MM.1S (cell line): Measurements from ENCODE around the gene RAB31.
"Not testable (repeated sequence)": the region's sequence is repeated elsewhere in the genome, so short reads cannot be mapped to it uniquely, and the experiment has no call there.

ENCODE experiments used
- DNase-seq: peaks from one replicate; pipeline ENCODE4 v3.0.0-alpha.2; 2015
- H2AFZ ChIP-seq: fragments of 300-600 bp; sonication (generic); 2 replicates; pipeline ENCODE4 v1.6.0; 2016; ENCODE audit warnings: antibody characterized with exemption, low read length
- H3F3A ChIP-seq: fragments of 300-600 bp; sonication (generic); 2 replicates; pipeline ENCODE4 v1.6.1; 2016; ENCODE audit warnings: mild to moderate bottlenecking, antibody characterized with exemption, low read length, moderate library complexity, mixed read lengths; ENCODE audit not compliant: insufficient read depth
- H3K27ac ChIP-seq: fragments of 300-600 bp; sonication (generic); 2 replicates; pipeline ENCODE4 v1.5.1; 2016; ENCODE audit warnings: mild to moderate bottlenecking, low read length
- H3K27me3 ChIP-seq: fragments of 300-600 bp; sonication (generic); replicated peaks from 2 replicates; pipeline ENCODE4 v1.6.0; 2016; ENCODE audit warnings: low read length; ENCODE audit not compliant: insufficient read depth
- H3K36me3 ChIP-seq: fragments of 300-600 bp; sonication (generic); replicated peaks from 2 replicates; pipeline ENCODE4 v1.6.1; 2016; ENCODE audit warnings: mild to moderate bottlenecking, low read length, mixed read lengths; ENCODE audit not compliant: insufficient read depth
- H3K4me1 ChIP-seq: fragments of 300-600 bp; sonication (generic); 2 replicates; pipeline ENCODE4 v1.6.1; 2016; ENCODE audit warnings: low read length, mixed read lengths
- H3K4me2 ChIP-seq: fragments of 300-600 bp; sonication (generic); 2 replicates; pipeline ENCODE4 v1.6.0; 2016; ENCODE audit warnings: low read depth, low read length
- H3K4me3 ChIP-seq: fragments of 300-600 bp; sonication (generic); 2 replicates; pipeline ENCODE4 v1.5.1; 2016; ENCODE audit warnings: low read length, mixed read lengths
- H3K79me2 ChIP-seq: fragments of 300-600 bp; sonication (generic); 2 replicates; pipeline ENCODE4 v1.6.1; 2016; ENCODE audit warnings: mixed run types, low read length, mixed read lengths
- H3K9ac ChIP-seq: fragments of 300-600 bp; sonication (generic); 2 replicates; pipeline ENCODE4 v1.6.1; 2016; ENCODE audit warnings: low read length, mixed read lengths
- H3K9me2 ChIP-seq: fragments of 300-600 bp; sonication (generic); replicated peaks from 2 replicates; pipeline ENCODE4 v1.6.1; 2016; ENCODE audit warnings: mild to moderate bottlenecking, low read length, mixed read lengths; ENCODE audit not compliant: insufficient read depth
- H3K9me3 ChIP-seq: fragments of 300-600 bp; sonication (generic); replicated peaks from 2 replicates; pipeline ENCODE4 v1.6.1; 2016; ENCODE audit warnings: mild to moderate bottlenecking, low read length, mixed read lengths; ENCODE audit not compliant: insufficient read depth
- H4K20me1 ChIP-seq: fragments of 300-600 bp; sonication (generic); 2 replicates; pipeline ENCODE4 v1.6.1; 2016; ENCODE audit warnings: mild to moderate bottlenecking, low read length, moderate library complexity, mixed read lengths; ENCODE audit not compliant: insufficient read depth
- EZH2 ChIP-seq: fragments of 300-600 bp; sonication (generic); optimal IDR thresholded peaks from 2 replicates; pipeline ENCODE3; 2017; ENCODE audit warnings: low read depth, mild to moderate bottlenecking, antibody characterized with exemption, low read length, mixed read lengths
- EZH2phosphoT487 ChIP-seq: fragments of 300-600 bp; sonication (generic); IDR thresholded peaks from 2 replicates; pipeline ENCODE4 v1.6.1; 2018; ENCODE audit warnings: antibody characterized with exemption, low read length
- TF ChIP-seq, protein P1 (sequence below): fragments of 300-600 bp; sonication (generic); IDR thresholded peaks from 2 replicates; pipeline ENCODE4 v1.5.1; 2016; ENCODE audit warnings: antibody characterized with exemption, low read length, mixed read lengths

RAB31 gene

DNA sequence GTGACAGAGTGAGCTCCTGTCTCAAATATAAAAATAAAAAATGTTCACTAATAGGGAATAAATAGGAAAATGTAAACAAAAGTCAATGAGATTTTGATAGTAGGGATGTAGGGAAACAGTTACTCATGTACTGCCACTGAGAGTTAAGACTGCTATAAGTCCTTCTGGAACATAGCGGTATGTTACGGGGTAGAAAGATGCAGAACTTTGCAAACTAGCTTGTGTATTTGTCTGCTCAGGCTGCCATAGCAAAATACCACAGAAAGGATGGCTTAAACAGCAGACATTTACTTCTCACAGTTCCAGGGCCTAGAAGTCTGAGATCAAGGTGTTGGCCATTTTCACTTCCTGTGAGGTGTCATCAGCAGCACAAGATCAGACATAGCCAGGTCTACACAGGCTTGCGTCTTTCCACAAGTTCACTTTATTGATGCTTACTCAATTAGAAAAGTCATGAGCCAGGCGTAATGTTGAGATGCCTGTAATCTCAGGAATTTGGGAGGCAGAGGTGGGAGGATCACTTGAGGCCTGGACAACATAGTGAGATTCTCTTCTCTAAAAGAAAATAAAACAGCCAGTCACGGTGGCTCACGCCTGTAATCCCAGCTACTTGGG is 186.5 kb downstream of the RAB31 start:
- no peaks in the 10 kb centered on the region for H3K79me2 ChIP-seq
- no peak overlapping the region for H3K4me3 ChIP-seq
- H3K9me3 ChIP-seq: no peaks in the 10 kb centered on the region
- no peaks in the 10 kb centered on the region for H3K27me3 ChIP-seq
- no peaks in the 10 kb centered on the region for H4K20me1 ChIP-seq
- TF ChIP-seq, protein P1, sequence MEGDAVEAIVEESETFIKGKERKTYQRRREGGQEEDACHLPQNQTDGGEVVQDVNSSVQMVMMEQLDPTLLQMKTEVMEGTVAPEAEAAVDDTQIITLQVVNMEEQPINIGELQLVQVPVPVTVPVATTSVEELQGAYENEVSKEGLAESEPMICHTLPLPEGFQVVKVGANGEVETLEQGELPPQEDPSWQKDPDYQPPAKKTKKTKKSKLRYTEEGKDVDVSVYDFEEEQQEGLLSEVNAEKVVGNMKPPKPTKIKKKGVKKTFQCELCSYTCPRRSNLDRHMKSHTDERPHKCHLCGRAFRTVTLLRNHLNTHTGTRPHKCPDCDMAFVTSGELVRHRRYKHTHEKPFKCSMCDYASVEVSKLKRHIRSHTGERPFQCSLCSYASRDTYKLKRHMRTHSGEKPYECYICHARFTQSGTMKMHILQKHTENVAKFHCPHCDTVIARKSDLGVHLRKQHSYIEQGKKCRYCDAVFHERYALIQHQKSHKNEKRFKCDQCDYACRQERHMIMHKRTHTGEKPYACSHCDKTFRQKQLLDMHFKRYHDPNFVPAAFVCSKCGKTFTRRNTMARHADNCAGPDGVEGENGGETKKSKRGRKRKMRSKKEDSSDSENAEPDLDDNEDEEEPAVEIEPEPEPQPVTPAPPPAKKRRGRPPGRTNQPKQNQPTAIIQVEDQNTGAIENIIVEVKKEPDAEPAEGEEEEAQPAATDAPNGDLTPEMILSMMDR: no peak
- TF ChIP-seq EZH2phosphoT487 (no peak), EZH2 (no peak)
- no peaks in the 10 kb centered on the region for H3K36me3 ChIP-seq
- H2AFZ ChIP-seq: 0 out of 2 replicates have a peak overlapping the region, but pooled peaks have one; percentile 35
- no peaks in the 10 kb centered on the region for H3K4me1 ChIP-seq
- DNase-seq: no peak
- no peak overlapping the region for H3K4me2 ChIP-seq
- no peak overlapping the region for H3K27ac ChIP-seq
- no peak overlapping the region for H3K9ac ChIP-seq
- no peaks in the 10 kb centered on the region for H3F3A ChIP-seq
- no peaks in the 10 kb centered on the region for H3K9me2 ChIP-seq

DNA sequence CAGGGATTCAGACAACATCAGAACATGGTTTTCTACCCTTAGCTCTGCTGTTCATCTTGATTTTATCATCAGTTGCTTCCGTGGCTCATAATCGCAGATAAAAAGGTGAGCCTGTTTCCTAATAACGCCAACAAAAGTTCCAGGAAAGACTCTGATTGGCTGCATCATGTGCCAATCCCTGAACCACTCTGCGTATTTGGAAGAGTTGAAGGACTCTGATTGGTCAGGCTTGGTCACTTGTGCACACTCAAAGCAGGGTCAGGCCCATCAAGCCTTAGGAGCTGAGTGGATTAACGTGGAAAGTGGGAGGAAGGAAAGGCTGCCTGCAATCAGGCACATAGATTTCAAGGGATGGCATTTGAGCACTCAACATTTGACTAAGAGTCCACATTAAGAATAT is 189.0 kb downstream of the RAB31 start:
- Histone ChIP-seq H3K9me2 (no peaks in the 10 kb centered on the region), H3F3A (no peaks in the 10 kb centered on the region), H3K27ac (no peak overlapping the region), H3K4me3 (no peak overlapping the region), H3K79me2 (no peaks in the 10 kb centered on the region), H3K4me2 (no peak overlapping the region), H3K36me3 (no peaks in the 10 kb centered on the region), H4K20me1 (no peaks in the 10 kb centered on the region), H3K27me3 (no peaks in the 10 kb centered on the region), H3K9ac (no peak overlapping the region), H3K9me3 (no peaks in the 10 kb centered on the region), H3K4me1 (no peaks in the 10 kb centered on the region), H2AFZ (no peak overlapping the region)
- TF ChIP-seq EZH2: no peak
- no peak for TF ChIP-seq EZH2phosphoT487
- TF ChIP-seq, protein P1: no peak
- DNase-seq: no peak

DNA sequence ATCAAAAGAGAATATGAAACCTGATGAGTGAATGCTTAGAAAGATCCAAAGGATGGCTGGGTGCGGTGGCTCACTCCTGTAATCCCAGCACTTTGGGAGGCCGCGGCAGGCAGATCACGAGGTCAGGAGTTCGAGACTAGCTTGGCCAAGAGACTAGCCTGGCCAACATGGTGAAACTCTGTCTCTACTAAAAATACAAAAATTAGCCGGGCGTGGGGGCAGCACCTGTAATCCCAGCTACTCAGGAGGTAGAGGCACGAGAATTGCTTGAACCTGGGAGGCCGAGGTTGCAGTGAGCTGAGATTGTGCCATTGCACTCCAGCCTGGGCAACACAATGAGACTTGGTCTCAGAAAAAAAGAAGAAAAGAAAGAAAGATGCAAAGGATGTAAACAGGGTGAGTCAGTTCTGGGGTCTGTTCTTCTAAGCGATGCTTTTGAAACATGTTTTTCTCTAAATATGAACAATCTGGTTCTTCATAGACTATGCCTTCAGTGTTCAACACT is 189.7 kb downstream of the RAB31 start:
- not testable (repeated sequence) for H3K4me1 ChIP-seq, H3K9me3 ChIP-seq, H3K9me2 ChIP-seq, DNase-seq, H3K79me2 ChIP-seq, H3K36me3 ChIP-seq, H3K27me3 ChIP-seq, H3F3A ChIP-seq, H3K9ac ChIP-seq, H3K27ac ChIP-seq, H3K4me3 ChIP-seq, H4K20me1 ChIP-seq, H2AFZ ChIP-seq, H3K4me2 ChIP-seq

DNA sequence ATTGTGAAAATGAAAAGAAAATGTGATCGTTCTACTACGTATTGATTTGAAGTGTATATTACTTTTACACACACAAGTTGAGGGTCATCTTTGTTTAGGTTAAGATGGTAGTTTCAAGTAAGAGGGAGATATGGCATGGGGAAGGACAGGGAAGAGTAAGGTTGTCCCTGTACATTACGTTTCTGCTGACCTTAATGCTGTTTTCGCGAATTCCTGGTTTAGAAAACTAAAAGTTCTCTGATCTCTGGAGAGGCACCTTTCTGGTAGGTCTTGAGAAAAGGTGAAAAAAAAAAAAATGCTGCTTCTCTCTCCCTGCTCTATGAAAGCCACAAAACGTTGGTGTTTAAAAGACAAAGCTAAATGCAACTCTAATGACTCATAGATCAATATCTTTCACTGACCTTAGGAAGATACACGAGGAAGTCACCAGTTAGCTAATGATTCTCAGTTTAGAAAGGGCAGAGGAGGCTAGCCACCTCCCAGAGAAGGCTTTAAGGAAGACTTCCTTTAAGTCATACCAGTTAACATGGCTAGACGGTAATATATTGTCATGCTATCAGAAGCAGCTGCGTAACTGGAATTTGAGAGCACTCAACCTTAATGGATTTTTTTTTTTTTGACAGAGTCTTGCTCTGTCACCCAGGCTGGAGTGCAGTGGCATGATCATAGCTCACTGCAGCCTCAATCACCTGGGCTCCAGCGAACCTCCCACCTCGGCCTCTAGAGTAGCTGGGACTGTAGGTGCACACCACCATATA is 190.9 kb downstream of the RAB31 start:
- Histone ChIP-seq H2AFZ (no peak overlapping the region), H3K9me2 (no peaks in the 10 kb centered on the region), H3K4me2 (no peak overlapping the region), H3K36me3 (no peaks in the 10 kb centered on the region), H3K27ac (no peak overlapping the region), H3F3A (no peaks in the 10 kb centered on the region), H3K4me3 (no peak overlapping the region), H4K20me1 (no peaks in the 10 kb centered on the region), H3K9me3 (no peaks in the 10 kb centered on the region), H3K4me1 (no peaks in the 10 kb centered on the region), H3K79me2 (no peaks in the 10 kb centered on the region), H3K9ac (no peak overlapping the region), H3K27me3 (no peaks in the 10 kb centered on the region)
- no peak for DNase-seq
- no peak for TF ChIP-seq EZH2
- no peak for TF ChIP-seq EZH2phosphoT487
- TF ChIP-seq, protein P1: no peak

DNA sequence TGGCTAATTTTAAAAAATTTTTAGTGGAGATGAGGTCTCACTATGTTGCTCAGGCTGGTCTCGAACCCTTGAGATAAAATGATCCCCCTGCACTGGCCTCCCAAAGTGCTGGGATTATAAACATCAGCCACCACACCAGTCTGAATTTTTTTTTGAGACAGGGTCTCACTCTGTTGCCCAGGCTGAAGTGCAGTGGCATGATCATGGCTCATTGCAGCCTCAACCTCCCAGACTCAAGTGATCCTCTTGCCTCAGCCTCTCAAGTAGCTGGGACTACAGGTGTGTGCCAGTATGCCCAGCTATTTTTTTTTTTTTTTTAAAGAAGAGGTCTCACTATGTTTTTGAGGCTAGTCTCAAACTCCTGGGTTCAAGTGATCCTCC is 191.4 kb downstream of the RAB31 start:
- H2AFZ ChIP-seq, H3K9me3 ChIP-seq, H3K27ac ChIP-seq: not testable (repeated sequence)

More for the DNA sequence above, 191.4 kb downstream of the RAB31 start:
- H3K9me2 ChIP-seq, H3K4me2 ChIP-seq, H3K9ac ChIP-seq, H3F3A ChIP-seq, H3K4me3 ChIP-seq, H3K36me3 ChIP-seq, H3K79me2 ChIP-seq, DNase-seq, H4K20me1 ChIP-seq, H3K27me3 ChIP-seq, H3K4me1 ChIP-seq: not testable (repeated sequence)
